CD4-positive, alpha-beta T cell treated with Interleukin-4 for 4 hours (primary cell): Measurements from ENCODE around the gene RHO.
A peak's percentile ranks its signal among the peaks of the same experiment; 100 is the strongest.
"Not testable (repeated sequence)": the region's sequence is repeated elsewhere in the genome, so short reads cannot be mapped to it uniquely, and the experiment has no call there.

Experiments used
- DNase-seq: peaks from one replicate; pipeline ENCODE4 v3.0.0-alpha.2; 2020

The RHO gene

GRCh38 chr3:129522953-129523352 lies 5.5 kb upstream of the RHO start:
- no peak for DNase-seq

- no peak for DNase-seq
Observed at GRCh38 chr3:129524081-129524480, 4.4 kb upstream of the RHO start.

DNA sequence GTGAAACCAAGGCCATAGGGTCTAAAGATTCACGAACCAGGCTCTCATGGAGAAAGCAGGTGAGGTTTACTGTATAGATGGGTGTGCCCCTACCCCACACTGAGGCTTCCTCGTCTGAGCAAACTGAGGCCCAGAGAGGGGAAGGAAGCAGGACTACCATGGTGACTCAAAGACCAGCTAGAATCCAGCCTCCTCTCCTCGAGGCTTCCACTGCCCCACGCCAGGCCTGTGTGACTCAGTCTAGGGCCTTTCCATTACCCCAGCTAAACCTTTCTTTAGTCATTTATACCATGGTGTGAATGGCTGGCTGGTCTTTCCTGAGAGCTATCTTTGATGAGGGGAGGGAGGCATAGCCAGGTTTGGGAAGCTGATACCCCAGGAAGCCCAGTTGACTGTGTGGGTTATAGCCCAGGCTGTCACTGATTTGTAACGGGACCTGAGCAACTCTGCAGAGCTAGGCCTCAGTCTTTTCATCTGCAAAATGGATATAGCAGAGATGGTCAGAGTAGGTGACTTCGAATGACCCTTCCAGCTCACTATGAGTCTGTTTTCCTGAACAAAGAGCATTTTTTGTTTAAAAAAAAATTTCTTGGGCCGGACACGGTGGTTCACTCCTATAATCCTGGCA lies 3.0 kb upstream of the RHO start:
- DNase-seq: no peak

- peak; percentile 8 for DNase-seq
Observed at GRCh38 chr3:129526121-129526900, 2.1 kb upstream of the RHO start.

- no peak for DNase-seq
Observed at GRCh38 chr3:129527262-129527661, 1.2 kb upstream of the RHO start.

DNA sequence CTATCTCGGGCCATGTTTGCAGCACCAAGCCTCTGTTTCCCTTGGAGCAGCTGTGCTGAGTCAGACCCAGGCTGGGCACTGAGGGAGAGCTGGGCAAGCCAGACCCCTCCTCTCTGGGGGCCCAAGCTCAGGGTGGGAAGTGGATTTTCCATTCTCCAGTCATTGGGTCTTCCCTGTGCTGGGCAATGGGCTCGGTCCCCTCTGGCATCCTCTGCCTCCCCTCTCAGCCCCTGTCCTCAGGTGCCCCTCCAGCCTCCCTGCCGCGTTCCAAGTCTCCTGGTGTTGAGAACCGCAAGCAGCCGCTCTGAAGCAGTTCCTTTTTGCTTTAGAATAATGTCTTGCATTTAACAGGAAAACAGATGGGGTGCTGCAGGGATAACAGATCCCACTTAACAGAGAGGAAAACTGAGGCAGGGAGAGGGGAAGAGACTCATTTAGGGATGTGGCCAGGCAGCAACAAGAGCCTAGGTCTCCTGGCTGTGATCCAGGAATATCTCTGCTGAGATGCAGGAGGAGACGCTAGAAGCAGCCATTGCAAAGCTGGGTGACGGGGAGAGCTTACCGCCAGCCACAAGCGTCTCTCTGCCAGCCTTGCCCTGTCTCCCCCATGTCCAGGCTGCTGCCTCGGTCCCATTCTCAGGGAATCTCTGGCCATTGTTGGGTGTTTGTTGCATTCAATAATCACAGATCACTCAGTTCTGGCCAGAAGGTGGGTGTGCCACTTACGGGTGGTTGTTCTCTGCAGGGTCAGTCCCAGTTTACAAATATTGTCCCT lies 1.2 kb downstream of the RHO start:
- no peak for DNase-seq

- DNase-seq: no peak
Observed at GRCh38 chr3:129530251-129530791, 1.9 kb downstream of the RHO start.

DNA sequence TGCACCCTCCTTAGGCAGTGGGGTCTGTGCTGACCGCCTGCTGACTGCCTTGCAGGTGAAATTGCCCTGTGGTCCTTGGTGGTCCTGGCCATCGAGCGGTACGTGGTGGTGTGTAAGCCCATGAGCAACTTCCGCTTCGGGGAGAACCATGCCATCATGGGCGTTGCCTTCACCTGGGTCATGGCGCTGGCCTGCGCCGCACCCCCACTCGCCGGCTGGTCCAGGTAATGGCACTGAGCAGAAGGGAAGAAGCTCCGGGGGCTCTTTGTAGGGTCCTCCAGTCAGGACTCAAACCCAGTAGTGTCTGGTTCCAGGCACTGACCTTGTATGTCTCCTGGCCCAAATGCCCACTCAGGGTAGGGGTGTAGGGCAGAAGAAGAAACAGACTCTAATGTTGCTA lies 2.4 kb downstream of the RHO start:
- DNase-seq: no peak

- no peak for DNase-seq
Observed at GRCh38 chr3:129531699-129532098, 3.3 kb downstream of the RHO start.

- no peak for DNase-seq
Observed at GRCh38 chr3:129532261-129532660, 3.8 kb downstream of the RHO start.

GRCh38 chr3:129533406-129533805 lies 5.0 kb downstream of the RHO start:
- no peak for DNase-seq

DNA sequence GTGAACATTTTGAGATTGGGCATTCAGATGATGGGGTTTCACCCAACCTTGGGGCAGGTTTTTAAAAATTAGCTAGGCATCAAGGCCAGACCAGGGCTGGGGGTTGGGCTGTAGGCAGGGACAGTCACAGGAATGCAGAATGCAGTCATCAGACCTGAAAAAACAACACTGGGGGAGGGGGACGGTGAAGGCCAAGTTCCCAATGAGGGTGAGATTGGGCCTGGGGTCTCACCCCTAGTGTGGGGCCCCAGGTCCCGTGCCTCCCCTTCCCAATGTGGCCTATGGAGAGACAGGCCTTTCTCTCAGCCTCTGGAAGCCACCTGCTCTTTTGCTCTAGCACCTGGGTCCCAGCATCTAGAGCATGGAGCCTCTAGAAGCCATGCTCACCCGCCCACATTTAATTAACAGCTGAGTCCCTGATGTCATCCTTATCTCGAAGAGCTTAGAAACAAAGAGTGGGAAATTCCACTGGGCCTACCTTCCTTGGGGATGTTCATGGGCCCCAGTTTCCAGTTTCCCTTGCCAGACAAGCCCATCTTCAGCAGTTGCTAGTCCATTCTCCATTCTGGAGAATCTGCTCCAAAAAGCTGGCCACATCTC lies 6.1 kb downstream of the RHO start:
- DNase-seq: no peak

DNA sequence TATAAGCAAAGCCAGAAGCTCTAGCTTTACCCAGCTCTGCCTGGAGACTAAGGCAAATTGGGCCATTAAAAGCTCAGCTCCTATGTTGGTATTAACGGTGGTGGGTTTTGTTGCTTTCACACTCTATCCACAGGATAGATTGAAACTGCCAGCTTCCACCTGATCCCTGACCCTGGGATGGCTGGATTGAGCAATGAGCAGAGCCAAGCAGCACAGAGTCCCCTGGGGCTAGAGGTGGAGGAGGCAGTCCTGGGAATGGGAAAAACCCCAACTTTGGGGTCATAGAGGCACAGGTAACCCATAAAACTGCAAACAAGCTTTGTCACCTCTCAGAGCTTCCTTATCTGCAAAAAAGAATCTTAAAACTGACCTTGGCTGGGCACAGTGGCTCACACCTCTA lies 6.6 kb downstream of the RHO start:
- DNase-seq: no peak

DNA sequence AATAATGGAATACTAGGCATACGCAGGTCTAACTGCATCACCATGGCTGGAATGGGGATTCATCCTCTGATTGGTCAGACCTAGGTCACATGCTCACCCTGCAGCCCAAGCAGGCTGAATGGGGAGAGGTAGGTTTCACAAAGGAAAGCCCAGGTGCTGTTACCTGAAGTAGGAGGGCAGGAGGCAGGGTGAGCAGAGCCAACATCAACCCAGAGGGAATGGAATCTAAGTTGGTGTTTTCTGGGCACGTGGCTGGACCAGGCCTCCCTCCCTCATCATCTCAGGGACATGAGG lies 7.9 kb downstream of the RHO start:
- no peak for DNase-seq

- no peak for DNase-seq
Observed at GRCh38 chr3:129536804-129537203, 8.4 kb downstream of the RHO start.

- DNase-seq: no peak
Observed at GRCh38 chr3:129539206-129539605, 10.8 kb downstream of the RHO start.

DNA sequence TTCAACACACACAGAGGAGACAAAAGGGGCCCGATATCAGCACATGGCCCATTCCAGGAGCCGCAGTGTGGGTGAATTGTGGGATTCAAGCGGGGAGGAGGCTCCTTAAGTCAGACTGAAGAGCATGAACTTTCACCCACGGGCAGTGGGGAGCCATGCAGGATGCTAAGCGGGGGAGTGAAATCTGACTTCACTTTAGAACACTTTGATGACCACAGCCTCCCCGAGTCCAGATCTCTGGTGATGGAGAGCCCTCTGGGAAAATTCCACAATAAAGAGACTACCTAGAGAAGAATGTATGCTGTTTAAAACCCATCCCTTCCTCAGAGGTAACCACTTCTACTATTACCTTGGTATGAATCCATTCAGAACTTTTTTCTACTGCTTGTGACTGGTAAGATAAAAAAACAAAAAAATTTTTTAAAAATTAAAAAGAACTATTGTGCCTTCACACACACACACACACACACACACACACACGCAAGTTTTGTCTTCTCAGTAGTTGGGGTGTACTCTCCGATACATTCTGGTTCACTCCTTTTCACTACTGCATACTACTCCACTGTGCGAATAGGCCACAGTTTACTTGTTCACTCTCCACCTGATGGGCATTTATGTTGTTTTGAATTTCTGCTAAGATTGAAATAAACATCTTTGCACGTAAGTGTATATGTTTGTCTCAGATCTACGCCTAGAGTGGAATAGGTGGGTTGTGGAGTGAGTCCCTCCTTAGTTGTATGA lies 12.5 kb downstream of the RHO start:
- no peak for DNase-seq

- DNase-seq: no peak
Observed at GRCh38 chr3:129542747-129543146, 14.3 kb downstream of the RHO start.

DNA sequence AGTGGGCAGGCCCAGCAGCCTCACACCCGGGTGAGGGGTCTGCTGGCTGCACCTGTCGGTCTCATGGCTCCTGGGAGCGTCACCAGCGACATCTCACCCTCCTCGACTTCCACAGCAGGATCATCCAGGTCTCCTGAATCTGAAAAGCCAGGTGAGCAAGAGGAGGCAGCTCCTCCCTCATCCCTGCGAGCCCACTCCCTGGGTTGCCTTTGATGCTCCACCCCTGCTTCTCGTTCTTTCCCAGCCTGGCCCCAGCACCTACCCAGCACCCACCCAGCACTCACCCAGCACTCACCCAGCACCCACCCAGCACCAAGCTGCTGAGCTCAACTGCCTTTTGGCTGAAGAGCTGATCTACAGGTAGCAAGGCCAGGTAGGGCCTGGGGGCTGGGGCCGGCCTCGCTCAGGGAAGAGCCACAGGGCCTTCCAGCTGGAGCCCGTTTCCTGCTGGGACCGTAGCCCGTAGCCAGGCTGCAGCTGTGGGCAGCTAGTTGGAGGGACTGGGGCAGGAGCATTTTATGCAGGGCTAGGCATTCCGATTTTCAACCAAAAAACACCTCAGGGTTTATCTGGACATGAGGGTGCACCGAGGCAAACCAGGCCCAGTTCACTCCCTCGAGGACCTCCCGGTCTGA lies 14.8 kb downstream of the RHO start, which contains the start of gene H1-8:
TSS of gene H1-8 (plus strand) at position 20 of the 635 bp plus-strand sequence. CDS start at position 64, 44 bp downstream.
- no peak for DNase-seq

- DNase-seq: no peak
Observed at GRCh38 chr3:129543999-129544398, 15.6 kb downstream of the RHO start.

- not testable (repeated sequence) for DNase-seq
Observed at GRCh38 chr3:129545951-129546350, 17.5 kb downstream of the RHO start.

- no peak for DNase-seq
Observed at GRCh38 chr3:129547241-129547640, 18.8 kb downstream of the RHO start.
